GM12873 (cell line): ENCODE results near the gene ZNF416.

Source experiments
- CTCF ChIP-seq: IDR thresholded peaks from 2 replicates; pipeline ENCODE4 v1.5.1; 2012; ENCODE audit warnings: low read depth, mild to moderate bottlenecking, moderate library complexity, low read length, control low read depth; ENCODE audit not compliant: insufficient read depth; ENCODE audit errors: missing control alignments

Gene ZNF416

GRCh38 chr19:57570707-57571106 is 8.0 kb downstream of the ZNF416 start:
- no peak for TF ChIP-seq CTCF

GRCh38 chr19:57566396-57567265 is 12.1 kb downstream of the ZNF416 start:
- no peak for TF ChIP-seq CTCF

- no peak for TF ChIP-seq CTCF
Measured at GRCh38 chr19:57563547-57563946, 15.2 kb downstream of the ZNF416 start.

GRCh38 chr19:57560049-57560491 is 18.6 kb downstream of the ZNF416 start:
- no peak for TF ChIP-seq CTCF

- TF ChIP-seq CTCF: no peak
Measured at GRCh38 chr19:57559404-57560025, 19.2 kb downstream of the ZNF416 start, which contains the start of gene ZNF550. TSS of gene ZNF550 (minus strand) at chr19:57559863. CDS start at chr19:57559682, 181 bp downstream.

GRCh38 chr19:57559008-57559403 is 19.7 kb downstream of the ZNF416 start:
- no peak for TF ChIP-seq CTCF

GRCh38 chr19:57558525-57558924 is 20.2 kb downstream of the ZNF416 start:
- no peak for TF ChIP-seq CTCF
